Cardiac fibroblast (primary cell): Measurements from ENCODE around the gene RGPD3.
"Not testable (repeated sequence)": the region's sequence is repeated elsewhere in the genome, so short reads cannot be mapped to it uniquely, and the experiment has no call there.

Experiments used
- DNase-seq, 2 donors: peaks; one replicate each; pipeline versions ENCODE4 v3.0.0 to v3.0.0-alpha.2; 2010; ENCODE audit warnings: low read depth in 2 of 2
- H3K4me3 ChIP-seq, 2 donors: replicated peaks in 1 of 2; 1 replicate in 1 of 2; 2 replicates in 1 of 2; pipeline ENCODE4 v1.5.1; 2011; ENCODE audit warnings: low read depth in 2 of 2, low read length in 2 of 2, mild to moderate bottlenecking in 2 of 2, moderate library complexity in 1 of 2
- CTCF ChIP-seq: IDR thresholded peaks from one replicate; pipeline ENCODE4 v1.5.1; 2011; ENCODE audit warnings: low read depth, mild to moderate bottlenecking, low read length, inconsistent platforms

Gene RGPD3

GRCh38 chr2:106500350-106500749, 32.1 kb upstream of the RGPD3 start:
- not testable (repeated sequence) for DNase-seq, H3K4me3 ChIP-seq

- H3K4me3 ChIP-seq, DNase-seq: not testable (repeated sequence)
Observed at GRCh38 chr2:106498549-106498948, 30.3 kb upstream of the RGPD3 start.

GRCh38 chr2:106492913-106493312, 24.7 kb upstream of the RGPD3 start:
- DNase-seq = peak in 1 of 2 donors; percentile 4
- H3K4me3 ChIP-seq = not testable (repeated sequence)

DNA sequence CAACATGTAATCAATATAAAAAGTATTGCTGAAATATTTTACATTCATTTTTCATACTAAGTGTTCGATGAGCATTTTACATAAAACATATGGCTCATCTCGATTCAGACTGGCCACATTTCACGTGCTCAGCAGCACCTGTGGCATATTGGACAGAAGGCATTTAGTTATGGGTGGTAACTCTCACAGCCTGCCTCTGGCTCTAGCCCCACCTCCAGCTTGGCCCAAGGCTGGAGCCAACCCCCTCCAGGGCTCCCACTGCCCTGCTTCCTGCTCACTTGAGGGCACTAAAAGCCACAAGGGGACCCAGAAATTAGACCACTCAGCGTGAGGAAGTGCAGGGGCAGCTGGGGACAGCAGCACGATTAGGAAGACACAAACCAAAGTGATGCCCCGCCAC, 24.2 kb upstream of the RGPD3 start:
- H3K4me3 ChIP-seq = not testable (repeated sequence)

GRCh38 chr2:106489701-106490100, 21.5 kb upstream of the RGPD3 start:
- DNase-seq, H3K4me3 ChIP-seq: not testable (repeated sequence)

More for the DNA sequence above, 24.2 kb upstream of the RGPD3 start:
- not testable (repeated sequence) for DNase-seq

- DNase-seq, H3K4me3 ChIP-seq: not testable (repeated sequence)
Observed at GRCh38 chr2:106487386-106488191, 19.4 kb upstream of the RGPD3 start.

- H3K4me3 ChIP-seq, DNase-seq: not testable (repeated sequence)
Observed at GRCh38 chr2:106486551-106487385, 18.6 kb upstream of the RGPD3 start, which contains the start of gene CD8B2. TSS of gene CD8B2 (plus strand) at chr2:106487364. CDS start at chr2:106487427, 63 bp downstream.

DNA sequence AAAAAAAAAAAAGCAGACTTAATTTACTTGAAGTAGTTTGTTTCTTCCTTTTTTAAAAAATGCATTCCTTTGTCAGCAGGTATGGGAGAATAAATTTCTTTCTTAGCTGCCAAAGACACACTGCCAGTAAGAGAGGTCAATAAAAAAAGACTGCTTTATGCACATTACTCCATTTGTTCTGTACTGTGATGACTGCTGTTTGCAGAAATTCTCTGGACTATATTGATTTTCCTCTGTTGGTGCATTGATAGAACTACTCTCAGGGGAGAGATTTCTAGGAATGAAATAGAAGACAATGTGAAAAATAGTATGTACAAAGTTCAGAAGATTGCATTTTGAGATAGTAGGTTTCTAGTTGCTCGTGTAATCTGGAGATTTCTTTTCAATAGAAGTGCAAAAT, 11.3 kb upstream of the RGPD3 start:
- not testable (repeated sequence) for H3K4me3 ChIP-seq, DNase-seq

DNA sequence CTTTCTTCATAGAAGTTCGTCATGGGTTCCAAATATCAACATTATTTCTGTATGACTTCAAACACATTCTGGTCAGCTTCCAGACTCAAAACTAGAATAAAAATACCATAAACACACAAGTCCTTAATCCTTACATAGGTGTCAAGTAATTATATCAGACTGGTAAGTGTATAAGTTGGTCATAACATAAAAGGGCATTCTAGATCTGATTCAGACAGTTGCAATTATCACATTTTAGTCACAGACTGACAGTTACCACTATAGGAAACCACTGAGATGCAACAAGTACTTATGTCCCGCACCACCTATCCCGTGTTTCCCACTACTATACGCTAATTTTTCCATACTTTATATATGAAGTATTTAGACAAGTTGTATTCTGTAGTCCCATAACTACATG, 9.4 kb upstream of the RGPD3 start:
- DNase-seq, H3K4me3 ChIP-seq: not testable (repeated sequence)

DNA sequence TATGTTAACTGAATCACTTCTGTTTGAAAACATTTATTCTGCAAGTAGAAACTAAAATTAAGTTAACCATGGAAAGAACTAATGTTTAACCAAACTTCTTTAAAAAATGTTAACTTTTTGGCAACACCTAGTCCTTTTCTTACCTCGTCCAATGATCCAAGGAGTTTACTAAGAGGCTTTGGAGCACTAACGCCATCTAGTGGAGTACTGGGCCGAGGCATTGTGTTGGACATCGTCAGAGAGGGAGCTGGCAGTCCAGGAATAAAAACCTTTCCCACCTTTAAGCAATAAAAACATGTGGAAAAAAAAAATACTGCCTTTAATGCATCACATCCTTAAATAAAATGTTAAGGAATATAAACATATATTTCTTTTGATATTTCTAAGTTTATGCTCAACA, 2.4 kb upstream of the RGPD3 start:
- not testable (repeated sequence) for DNase-seq, H3K4me3 ChIP-seq
- peak; percentile 4 for TF ChIP-seq CTCF

DNA sequence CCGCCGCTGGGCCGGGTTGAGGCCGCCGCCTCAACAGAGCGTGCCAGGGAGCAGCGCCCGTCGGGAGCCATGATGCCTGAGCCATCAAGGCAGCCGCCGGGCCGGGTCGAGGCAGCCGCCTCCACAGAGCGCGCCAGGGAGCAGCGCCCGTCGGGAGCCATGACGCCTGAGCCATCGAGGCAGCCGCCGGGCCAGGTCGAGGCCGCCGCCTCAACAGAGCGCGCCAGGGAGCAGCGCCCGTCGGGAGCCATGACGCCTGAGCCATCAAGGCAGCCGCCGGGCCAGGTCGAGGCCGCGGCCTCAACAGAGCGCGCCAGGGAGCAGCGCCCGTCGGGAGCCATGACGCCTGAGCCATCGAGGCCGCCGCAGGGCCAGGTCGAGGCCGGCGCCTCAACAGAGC, 697 bp downstream of the RGPD3 start:
- DNase-seq, H3K4me3 ChIP-seq: not testable (repeated sequence)

GRCh38 chr2:106461882-106462281, 6.3 kb downstream of the RGPD3 start:
- not testable (repeated sequence) for H3K4me3 ChIP-seq
- DNase-seq = peak; percentile 0 to 1

DNA sequence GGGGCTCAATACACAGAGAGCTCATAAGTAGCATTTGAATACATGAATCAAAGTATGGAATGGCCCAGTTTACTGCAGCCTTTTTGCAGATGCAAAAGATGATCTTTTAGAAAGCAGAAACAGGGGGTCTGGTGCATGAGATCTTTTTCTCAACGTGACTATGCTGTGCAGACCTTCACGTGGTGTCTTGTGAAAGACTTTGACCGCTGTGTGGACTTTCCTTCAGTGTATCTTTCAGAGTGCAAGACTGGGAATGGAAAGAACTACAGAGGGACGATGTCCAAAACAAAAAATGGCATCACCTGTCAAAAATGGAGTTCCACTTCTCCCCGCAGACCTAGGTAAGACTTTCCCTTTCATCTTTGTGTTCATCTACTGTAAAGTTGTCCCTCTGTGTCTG, 77.5 kb downstream of the RGPD3 start:
- DNase-seq, H3K4me3 ChIP-seq: not testable (repeated sequence)

DNA sequence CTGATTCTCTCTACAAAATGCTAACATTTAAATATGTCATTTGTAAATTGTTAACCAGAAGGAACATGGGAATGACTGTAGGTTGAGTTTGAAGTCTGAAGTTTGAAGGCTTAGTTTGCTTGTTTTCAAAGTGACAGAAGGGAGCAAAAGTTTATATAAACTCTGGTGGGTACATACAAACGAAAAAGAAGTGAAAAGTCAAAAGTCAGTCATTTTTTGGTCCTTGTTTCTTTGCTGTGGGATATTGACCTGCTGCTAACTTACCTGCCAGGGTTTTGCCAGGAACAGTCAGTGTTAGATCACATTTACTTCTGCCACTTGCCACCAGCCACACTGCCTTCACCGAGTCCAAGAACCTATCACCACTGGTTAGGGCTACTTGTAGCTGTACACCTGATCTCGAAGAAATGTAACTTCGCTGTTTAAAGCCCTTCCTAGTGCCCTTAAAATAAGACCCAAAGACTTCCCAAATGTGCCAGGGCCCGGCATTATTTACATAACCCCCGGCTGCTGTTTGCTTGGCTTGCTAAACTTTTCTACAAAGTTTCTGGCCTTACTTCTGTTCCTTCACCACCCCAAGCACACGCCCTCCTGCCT, 79.3 kb downstream of the RGPD3 start:
- H3K4me3 ChIP-seq, DNase-seq: not testable (repeated sequence)

GRCh38 chr2:106384548-106384947, 83.7 kb downstream of the RGPD3 start:
- not testable (repeated sequence) for H3K4me3 ChIP-seq, DNase-seq

- not testable (repeated sequence) for DNase-seq, H3K4me3 ChIP-seq
Observed at GRCh38 chr2:106381867-106382266, 86.3 kb downstream of the RGPD3 start.

DNA sequence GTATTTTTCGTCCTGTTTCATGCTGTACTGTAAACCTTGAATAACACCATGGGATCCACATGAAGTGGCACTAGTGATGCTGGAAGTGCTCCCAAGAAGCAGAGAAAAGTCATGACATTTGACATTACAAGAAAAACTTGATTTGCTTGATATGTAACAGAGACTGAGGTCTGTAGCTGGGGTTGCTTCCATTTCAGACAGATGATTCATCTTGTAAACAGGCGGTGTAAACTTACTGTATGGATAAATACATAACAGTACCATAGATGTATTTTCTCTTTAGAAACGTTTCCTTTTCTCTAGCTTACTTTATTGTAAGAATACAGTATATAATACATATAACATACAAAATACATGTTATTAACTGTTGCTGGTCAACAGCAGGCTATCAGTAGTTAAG, 88.6 kb downstream of the RGPD3 start:
- DNase-seq, H3K4me3 ChIP-seq: not testable (repeated sequence)
